NCI-H187 treated with DMSO at 0.1 percent for 48 hours (cell line): ENCODE results near the gene CSTF2T.
"Not testable (repeated sequence)": the region's sequence is repeated elsewhere in the genome, so short reads cannot be mapped to it uniquely, and the experiment has no call there.

Source experiments
- DNase-seq: peaks from one replicate; lab custom pipeline; 2025; lab: John Stamatoyannopoulos, UW

Gene CSTF2T

GRCh38 chr10:51698473-51699063 is 827 bp downstream of the CSTF2T start:
- DNase-seq: no peak

GRCh38 chr10:51696251-51696650 is 3.1 kb downstream of the CSTF2T start:
- DNase-seq: no peak

GRCh38 chr10:51694086-51694768 is 5.2 kb downstream of the CSTF2T start:
- DNase-seq: no peak

GRCh38 chr10:51691135-51691534 is 8.3 kb downstream of the CSTF2T start:
- DNase-seq: no peak

GRCh38 chr10:51689536-51689935 is 9.9 kb downstream of the CSTF2T start:
- DNase-seq: no peak

GRCh38 chr10:51688826-51689225 is 10.6 kb downstream of the CSTF2T start:
- DNase-seq: not testable (repeated sequence)

GRCh38 chr10:51687296-51687695 is 12.1 kb downstream of the CSTF2T start:
- DNase-seq: no peak

- DNase-seq: no peak
Measured at GRCh38 chr10:51685768-51686167, 13.6 kb downstream of the CSTF2T start.

- no peak for DNase-seq
Measured at GRCh38 chr10:51683031-51683691, 16.2 kb downstream of the CSTF2T start.

- DNase-seq: no peak
Measured at GRCh38 chr10:51679841-51680240, 19.6 kb downstream of the CSTF2T start.

GRCh38 chr10:51675088-51675487 is 24.3 kb downstream of the CSTF2T start:
- DNase-seq: no peak

GRCh38 chr10:51672039-51672535 is 27.3 kb downstream of the CSTF2T start:
- DNase-seq: no peak

GRCh38 chr10:51669041-51669440 is 30.4 kb downstream of the CSTF2T start:
- DNase-seq: no peak

GRCh38 chr10:51668336-51668689 is 31.1 kb downstream of the CSTF2T start:
- DNase-seq: no peak

- no peak for DNase-seq
Measured at GRCh38 chr10:51667678-51668335, 31.6 kb downstream of the CSTF2T start.

- no peak for DNase-seq
Measured at GRCh38 chr10:51666456-51666855, 32.9 kb downstream of the CSTF2T start.

- DNase-seq: no peak
Measured at GRCh38 chr10:51663086-51663485, 36.3 kb downstream of the CSTF2T start.

GRCh38 chr10:51659344-51659743 is 40.1 kb downstream of the CSTF2T start:
- no peak for DNase-seq

- DNase-seq: no peak
Measured at GRCh38 chr10:51658000-51658399, 41.4 kb downstream of the CSTF2T start.

GRCh38 chr10:51656503-51656902 is 42.9 kb downstream of the CSTF2T start:
- DNase-seq: no peak

GRCh38 chr10:51654918-51655317 is 44.5 kb downstream of the CSTF2T start:
- no peak for DNase-seq

GRCh38 chr10:51653025-51653424 is 46.4 kb downstream of the CSTF2T start:
- no peak for DNase-seq

- no peak for DNase-seq
Measured at GRCh38 chr10:51651063-51651462, 48.3 kb downstream of the CSTF2T start.
